Right atrium auricular region (tissue), 2 donors: Measurements from ENCODE around the gene ANKRD28. TPM values are rescaled to one million over a fixed set of nuclear protein-coding genes. Genes with fewer than 3 reads are reported as not detected.
A peak's percentile ranks its signal among the peaks of the same experiment; 100 is the strongest.
"Not testable (repeated sequence)": the region's sequence is repeated elsewhere in the genome, so short reads cannot be mapped to it uniquely, and the experiment has no call there.

Experiments
- DNase-seq: peaks from one replicate; pipeline ENCODE4 v3.0.0-alpha.2; 2019; ENCODE audit warnings: low spot score
- H3K27ac ChIP-seq, 2 donors: fragments of 200-600 bp; sonication (generic); 1 replicate in 1 of 2; 2 replicates in 1 of 2; pipeline ENCODE4 v1.5.1; 2016 to 2019
- H3K27me3 ChIP-seq, 2 donors: fragments of 200-600 bp; sonication (generic); one replicate each; pipeline versions ENCODE4 v1.5.1 to v1.6.0; 2017 to 2019
- H3K36me3 ChIP-seq: fragments of 200-600 bp; sonication (generic); one replicate; pipeline ENCODE4 v1.5.1; 2016
- H3K4me1 ChIP-seq, 2 donors: fragments of 200-600 bp; sonication (generic); one replicate each; pipeline versions ENCODE4 v1.5.1 to v1.6.0; 2017 to 2019
- H3K4me3 ChIP-seq, 2 donors: fragments of 200-600 bp; sonication (generic); 1 replicate in 1 of 2; 2 replicates in 1 of 2; pipeline ENCODE4 v1.5.1; 2017 to 2019; ENCODE audit warnings: mild to moderate bottlenecking in 1 of 2, moderate library complexity in 1 of 2
- H3K9me3 ChIP-seq, 2 donors: fragments of 200-600 bp; sonication (generic); one replicate each; pipeline ENCODE4 v1.5.1; 2019
- total RNA-seq, 2 donors: library from RNA; depleted of rRNA; stranded (reverse); fragments of >200 nt; gene quantifications; one replicate each; pipeline ENCODE4 v1.1.0, GENCODE V29; 2016
- TF ChIP-seq, protein P1 (sequence below), 2 donors: fragments of 200-600 bp; sonication (generic); IDR thresholded peaks; one replicate each; pipeline ENCODE4 v1.5.1; 2019; ENCODE audit warnings: antibody characterized with exemption in 2 of 2

The ANKRD28 gene
- total RNA-seq, 2 donors from 2014 or later: 9.2 to 11.3 TPM

DNA sequence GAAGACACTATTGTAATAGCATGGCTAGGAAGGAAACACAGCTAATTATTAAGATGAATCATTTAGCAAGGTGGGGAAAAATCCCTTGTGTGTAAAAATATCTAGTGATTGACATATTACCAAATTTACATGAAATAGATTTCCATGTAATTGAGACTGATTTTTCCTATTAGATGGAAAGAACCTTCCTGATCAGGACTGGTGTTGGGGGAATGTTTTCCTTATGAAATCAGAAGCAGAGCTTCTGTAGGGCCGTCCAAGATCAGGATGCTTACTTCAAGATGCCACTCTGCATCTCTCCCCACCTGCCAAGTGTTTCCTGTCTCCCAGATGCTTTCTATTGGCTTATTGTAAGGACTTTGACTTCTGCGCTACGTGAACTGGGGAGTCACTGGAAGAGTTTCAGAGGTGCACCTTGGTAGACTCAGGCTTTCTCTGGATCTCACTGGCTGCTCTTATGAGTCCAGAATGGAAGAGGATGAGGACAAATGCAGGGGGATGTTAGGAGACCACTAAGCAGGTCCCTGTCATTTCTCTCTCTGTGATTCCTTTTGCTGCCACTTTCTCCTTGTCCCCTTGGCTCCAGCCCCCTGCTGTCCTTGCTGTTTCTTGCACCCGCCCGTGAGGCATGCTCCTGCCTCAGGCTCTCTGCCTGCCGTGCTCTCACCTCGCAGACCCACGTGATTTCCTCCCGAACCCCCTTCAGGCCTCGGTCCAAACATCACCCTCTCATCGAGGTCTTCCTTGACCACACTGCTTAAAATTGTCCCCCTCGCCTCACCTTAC lies 166.2 kb downstream of the ANKRD28 start:
- no peaks in the 10 kb centered on the region for H3K36me3 ChIP-seq
- H3K27ac ChIP-seq: peak overlapping the region; percentile 34 to 35
- no peaks in the 10 kb centered on the region for H3K27me3 ChIP-seq
- no peak for DNase-seq
- peaks cover 0 to 45% of the 10 kb centered on the region in 2 donors for H3K4me1 ChIP-seq
- no peak overlapping the region for H3K4me3 ChIP-seq
- H3K9me3 ChIP-seq: no peaks in the 10 kb centered on the region
- TF ChIP-seq, protein P1, sequence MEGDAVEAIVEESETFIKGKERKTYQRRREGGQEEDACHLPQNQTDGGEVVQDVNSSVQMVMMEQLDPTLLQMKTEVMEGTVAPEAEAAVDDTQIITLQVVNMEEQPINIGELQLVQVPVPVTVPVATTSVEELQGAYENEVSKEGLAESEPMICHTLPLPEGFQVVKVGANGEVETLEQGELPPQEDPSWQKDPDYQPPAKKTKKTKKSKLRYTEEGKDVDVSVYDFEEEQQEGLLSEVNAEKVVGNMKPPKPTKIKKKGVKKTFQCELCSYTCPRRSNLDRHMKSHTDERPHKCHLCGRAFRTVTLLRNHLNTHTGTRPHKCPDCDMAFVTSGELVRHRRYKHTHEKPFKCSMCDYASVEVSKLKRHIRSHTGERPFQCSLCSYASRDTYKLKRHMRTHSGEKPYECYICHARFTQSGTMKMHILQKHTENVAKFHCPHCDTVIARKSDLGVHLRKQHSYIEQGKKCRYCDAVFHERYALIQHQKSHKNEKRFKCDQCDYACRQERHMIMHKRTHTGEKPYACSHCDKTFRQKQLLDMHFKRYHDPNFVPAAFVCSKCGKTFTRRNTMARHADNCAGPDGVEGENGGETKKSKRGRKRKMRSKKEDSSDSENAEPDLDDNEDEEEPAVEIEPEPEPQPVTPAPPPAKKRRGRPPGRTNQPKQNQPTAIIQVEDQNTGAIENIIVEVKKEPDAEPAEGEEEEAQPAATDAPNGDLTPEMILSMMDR (IDR thresholded peaks at IDR 0.05): no peak

DNA sequence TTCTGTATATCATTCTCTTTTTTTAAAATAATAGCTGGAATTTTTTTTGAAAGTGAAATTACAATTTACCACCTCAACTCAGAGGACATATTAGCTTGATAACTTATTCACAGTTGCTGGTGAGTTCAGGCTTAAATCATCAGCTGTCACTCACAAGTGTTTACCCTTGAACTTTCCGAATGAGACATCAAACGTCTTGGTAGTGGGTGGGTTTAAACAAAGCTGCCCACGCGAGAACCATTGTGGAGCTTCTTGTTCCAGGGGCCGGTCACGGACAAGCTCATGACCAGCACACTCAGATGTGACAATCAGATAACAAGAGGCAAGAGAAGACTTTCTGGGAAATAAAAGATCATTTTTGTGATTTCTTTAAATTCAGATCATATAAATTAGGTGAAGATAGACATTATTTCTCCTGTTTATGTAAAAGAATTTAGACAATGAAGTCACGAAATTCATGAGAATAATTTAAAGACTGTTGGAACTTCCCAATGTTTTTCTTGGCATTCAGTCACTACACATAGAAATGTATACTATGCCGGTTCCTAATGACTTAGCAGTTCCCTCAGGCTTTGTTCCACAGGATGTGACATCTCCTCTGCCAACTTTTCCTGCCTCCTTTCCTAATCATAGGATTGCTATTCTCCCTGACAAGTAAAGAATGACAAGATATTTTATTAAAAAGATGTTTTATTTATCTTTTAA lies 167.0 kb downstream of the ANKRD28 start:
- TF ChIP-seq, protein P1 (IDR thresholded peaks at IDR 0.05): no peak
- Histone ChIP-seq H3K4me1 (peaks cover 0 to 45% of the 10 kb centered on the region in 2 donors), H3K27ac (peak overlapping the region; percentile 34 to 35)

GRCh38 chr3:15629860-15630597 lies 167.8 kb downstream of the ANKRD28 start:
- H3K4me3 ChIP-seq: peak overlapping the region; percentile 11 to 26
- no peaks in the 10 kb centered on the region for H3K27me3 ChIP-seq
- peak overlapping the region in 1 of 2 donors; percentile 35 for H3K27ac ChIP-seq
- no peaks in the 10 kb centered on the region for H3K36me3 ChIP-seq
- DNase-seq: no peak
- TF ChIP-seq, protein P1 (IDR thresholded peaks at IDR 0.05): peak; percentile 46 to 84
- no peaks in the 10 kb centered on the region for H3K9me3 ChIP-seq
- H3K4me1 ChIP-seq: peaks cover 0 to 38% of the 10 kb centered on the region in 2 donors

More for the DNA sequence above, 167.0 kb downstream of the ANKRD28 start:
- DNase-seq: no peak
- Histone ChIP-seq H3K36me3 (no peaks in the 10 kb centered on the region), H3K4me3 (peak overlapping the region; percentile 11 to 26), H3K27me3 (no peaks in the 10 kb centered on the region), H3K9me3 (no peaks in the 10 kb centered on the region)

GRCh38 chr3:15628967-15629366 lies 168.8 kb downstream of the ANKRD28 start:
- TF ChIP-seq, protein P1 (IDR thresholded peaks at IDR 0.05): no peak
- Histone ChIP-seq H3K4me3 (no peak overlapping the region), H3K27ac (no peak overlapping the region), H3K27me3 (no peaks in the 10 kb centered on the region), H3K36me3 (no peaks in the 10 kb centered on the region), H3K4me1 (peaks cover 0 to 27% of the 10 kb centered on the region in 2 donors), H3K9me3 (no peaks in the 10 kb centered on the region)
- no peak for DNase-seq

DNA sequence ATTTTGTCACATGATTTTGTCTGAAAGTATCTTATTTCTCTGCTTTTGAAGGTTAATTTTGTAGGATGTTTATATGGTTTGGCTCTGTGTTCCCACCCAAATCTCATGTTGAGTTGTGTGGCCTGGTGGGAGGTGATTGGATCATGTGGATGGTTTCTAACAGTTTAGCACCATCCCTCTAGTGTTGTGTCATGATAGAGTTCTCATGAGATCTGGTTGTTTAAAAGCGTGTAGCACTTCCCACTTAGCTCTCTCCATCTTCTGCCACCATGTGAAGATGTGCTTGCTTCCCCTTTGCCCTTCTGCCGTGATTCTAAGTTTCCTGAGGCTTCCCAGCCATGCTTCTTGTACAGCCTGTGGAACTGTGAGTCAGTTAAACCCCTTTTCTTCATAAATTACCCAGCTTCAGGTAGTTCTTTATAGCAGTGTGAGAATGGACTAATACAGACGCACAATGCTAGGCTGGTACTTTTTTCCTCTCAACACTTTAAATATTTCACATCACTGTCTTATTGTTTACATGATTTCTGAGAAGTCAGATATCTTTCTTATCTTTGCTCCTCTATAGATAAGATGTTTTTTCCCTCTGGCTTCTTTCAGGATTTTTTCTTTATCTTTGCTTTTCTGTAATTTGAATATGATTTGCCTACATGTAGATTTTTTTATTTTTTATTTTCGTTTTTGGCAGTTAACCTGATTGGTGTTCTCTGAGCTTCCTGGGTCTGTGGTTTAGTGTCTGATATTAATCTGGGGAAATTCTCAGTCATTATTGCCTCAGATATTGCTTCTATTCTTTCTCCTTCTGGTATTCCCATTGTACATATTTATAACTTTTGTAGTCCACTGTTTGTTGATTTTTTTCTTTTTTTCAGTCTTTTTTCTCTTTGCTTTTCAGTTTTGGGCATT lies 174.0 kb downstream of the ANKRD28 start:
- no peak overlapping the region for H3K27ac ChIP-seq
- H3K9me3 ChIP-seq: peaks cover 0 to 22% of the 10 kb centered on the region in 2 donors
- H3K4me3 ChIP-seq: no peak overlapping the region
- H3K36me3 ChIP-seq: no peaks in the 10 kb centered on the region
- H3K27me3 ChIP-seq: no peaks in the 10 kb centered on the region
- no peaks in the 10 kb centered on the region for H3K4me1 ChIP-seq
- TF ChIP-seq, protein P1 (IDR thresholded peaks at IDR 0.05): no peak
- no peak for DNase-seq

GRCh38 chr3:15619659-15620464 lies 177.9 kb downstream of the ANKRD28 start:
- H3K27ac ChIP-seq, H3K4me1 ChIP-seq, H3K27me3 ChIP-seq, DNase-seq, H3K36me3 ChIP-seq, H3K4me3 ChIP-seq: not testable (repeated sequence)
- peaks cover 0 to 22% of the 10 kb centered on the region in 2 donors for H3K9me3 ChIP-seq
